Measurements from ENCODE around the gene TMEM72. TPM values are rescaled to one million over a fixed set of nuclear protein-coding genes. Genes with fewer than 3 reads are reported as not detected.

Gene TMEM72
- total and polyA plus RNA-seq, 2 of the 13 experiments (the other 11 are each of a cell fraction or from before 2014, with no cell fraction given), result 0.04 TPM; not detected in 1

- TF ChIP-seq CC2D1A (CRISPR knock-in tag; IDR thresholded peaks at IDR 0.05) (no peak), U2AF1 (optimal IDR thresholded peaks at IDR 0.05; ENCODE audit: low read depth, low read length) (no peak), HBP1 (CRISPR knock-in tag; IDR thresholded peaks at IDR 0.05; ENCODE audit: low read depth) (0 out of 2 replicates have a peak, but pooled peaks have one; percentile 71), KDM1A (CRISPR knock-in tag; IDR thresholded peaks at IDR 0.05) (no peak), GATAD2A (CRISPR knock-in tag; IDR thresholded peaks at IDR 0.05) (no peak), KDM3A (CRISPR knock-in tag; IDR thresholded peaks at IDR 0.05; ENCODE audit: low read depth) (no peak), ZNF777 (CRISPR knock-in tag; IDR thresholded peaks at IDR 0.05) (no peak), ZNF230 (CRISPR knock-in tag; IDR thresholded peaks at IDR 0.05) (no peak), TERF1 (CRISPR knock-in tag; IDR thresholded peaks at IDR 0.05) (no peak), MTERF4 (CRISPR knock-in tag; IDR thresholded peaks at IDR 0.05) (no peak), ZZZ3 (CRISPR knock-in tag; IDR thresholded peaks at IDR 0.05; ENCODE audit: borderline replicate concordance) (peak; percentile 57; the same call in 1 of the 2 replicates), ZNF781 (CRISPR knock-in tag; IDR thresholded peaks at IDR 0.05; ENCODE audit: borderline replicate concordance, not compliant biosample characterization) (no peak), ZNF546 (CRISPR knock-in tag; conservative IDR thresholded peaks at IDR 0.05) (no peak), PHF20 (CRISPR knock-in tag; IDR thresholded peaks at IDR 0.05) (no peak; the same call in 1 of the 2 replicates), MZF1 (CRISPR knock-in tag; IDR thresholded peaks at IDR 0.05; ENCODE audit: borderline replicate concordance) (0 out of 2 replicates have a peak, but pooled peaks have one; percentile 21), ZNF382 (CRISPR knock-in tag; IDR thresholded peaks at IDR 0.05; ENCODE audit: borderline replicate concordance) (no peak), ZUFSP (CRISPR knock-in tag; IDR thresholded peaks at IDR 0.05; ENCODE audit: borderline replicate concordance) (no peak), ZNF232 (CRISPR knock-in tag; IDR thresholded peaks at IDR 0.05; ENCODE audit: borderline replicate concordance) (no peak), CHCHD3 (CRISPR knock-in tag; IDR thresholded peaks at IDR 0.05) (no peak), RAD51 (IDR thresholded peaks at IDR 0.05; ENCODE audit: borderline replicate concordance) (no peak), MIER3 (CRISPR knock-in tag; IDR thresholded peaks at IDR 0.05; ENCODE audit: borderline replicate concordance) (no peak; the same call in 1 of the 2 replicates), ZNF383 (CRISPR knock-in tag; IDR thresholded peaks at IDR 0.05; ENCODE audit: borderline replicate concordance) (no peak), ZNF766 (CRISPR knock-in tag; IDR thresholded peaks at IDR 0.05; ENCODE audit: borderline replicate concordance) (no peak), HNF4G (IDR thresholded peaks at IDR 0.05; ENCODE audit: borderline replicate concordance, low read depth, low read length) (no peak), HNF4G (CRISPR knock-in tag; IDR thresholded peaks at IDR 0.05; ENCODE audit: borderline replicate concordance, low read depth) (0 out of 2 replicates have a peak, but pooled peaks have one; percentile 4)
These were observed 64.5 kb downstream of the TMEM72 start (continued) for GRCh38 chr10:44975431-44976331.
